ENCODE measurements around the gene SYT1.

Gene SYT1

GRCh38 chr12:79358716-79359300 lies 494.2 kb downstream of the SYT1 start:
- TF ChIP-seq CTCF (IDR thresholded peaks at IDR 0.05; ENCODE audit: borderline replicate concordance, insufficient read depth, low read depth, low read length) = no peak
- no peak overlapping the region for H3K4me3 ChIP-seq (ENCODE audit: low read depth, low read length)

GRCh38 chr12:79360286-79360685 lies 495.7 kb downstream of the SYT1 start:
- H3K4me3 ChIP-seq (ENCODE audit: low read depth, low read length) = no peak overlapping the region
- no peak for TF ChIP-seq CTCF (IDR thresholded peaks at IDR 0.05; ENCODE audit: borderline replicate concordance, insufficient read depth, low read depth, low read length)

GRCh38 chr12:79360936-79361335 lies 496.4 kb downstream of the SYT1 start:
- no peak for TF ChIP-seq CTCF (IDR thresholded peaks at IDR 0.05; ENCODE audit: borderline replicate concordance, insufficient read depth, low read depth, low read length)
- no peak overlapping the region for H3K4me3 ChIP-seq (ENCODE audit: low read depth, low read length)

GRCh38 chr12:79364197-79364596 lies 499.6 kb downstream of the SYT1 start:
- H3K4me3 ChIP-seq (ENCODE audit: low read depth, low read length) = no peak overlapping the region
- no peak for TF ChIP-seq CTCF (IDR thresholded peaks at IDR 0.05; ENCODE audit: borderline replicate concordance, insufficient read depth, low read depth, low read length)

- no peak for TF ChIP-seq CTCF (IDR thresholded peaks at IDR 0.05; ENCODE audit: borderline replicate concordance, insufficient read depth, low read depth, low read length)
- no peak overlapping the region for H3K4me3 ChIP-seq (ENCODE audit: low read depth, low read length)
Measured at GRCh38 chr12:79366374-79366773, 501.8 kb downstream of the SYT1 start.

GRCh38 chr12:79367032-79367589 lies 502.5 kb downstream of the SYT1 start:
- no peak for TF ChIP-seq CTCF (IDR thresholded peaks at IDR 0.05; ENCODE audit: borderline replicate concordance, insufficient read depth, low read depth, low read length)
- no peak overlapping the region for H3K4me3 ChIP-seq (ENCODE audit: low read depth, low read length)

- H3K4me3 ChIP-seq (ENCODE audit: low read depth, low read length) = no peak overlapping the region
- no peak for TF ChIP-seq CTCF (IDR thresholded peaks at IDR 0.05; ENCODE audit: borderline replicate concordance, insufficient read depth, low read depth, low read length)
Measured at GRCh38 chr12:79370021-79370420, 505.4 kb downstream of the SYT1 start.
